CD14-positive monocyte (primary cell): ENCODE results near the gene TSPYL1. TPM values are rescaled to one million over a fixed set of nuclear protein-coding genes. Genes with fewer than 3 reads are reported as not detected.
A peak's percentile ranks its signal among the peaks of the same experiment; 100 is the strongest.

Source experiments
- DNase-seq, 3 donors: peaks; one replicate each; pipeline ENCODE4 v3.0.0-alpha.2; 2011 to 2022
- H2AFZ ChIP-seq: 2 replicates; pipeline ENCODE4 v1.6.0; 2012; ENCODE audit warnings: mild to moderate bottlenecking, low read depth, low read length, inconsistent platforms; ENCODE audit not compliant: insufficient read depth, poor library complexity, severe bottlenecking
- H3K27ac ChIP-seq, 2 donors: 1 replicate in 1 of 2; 2 replicates in 1 of 2; pipeline ENCODE4 v1.5.1; 2012 to 2013; ENCODE audit warnings: low read length in 2 of 2, control low read depth in 1 of 2, inconsistent platforms in 1 of 2, low read depth in 1 of 2, mild to moderate bottlenecking in 1 of 2
- H3K27me3 ChIP-seq, 2 donors: one replicate each; pipeline versions ENCODE4 v1.6.0 to v1.6.1; 2011 to 2013; ENCODE audit warnings: low read length in 2 of 2; ENCODE audit not compliant: control insufficient read depth in 2 of 2, insufficient read depth in 2 of 2
- H3K36me3 ChIP-seq, 2 donors: replicated peaks in 1 of 2; 1 replicate in 1 of 2; 2 replicates in 1 of 2; pipeline versions ENCODE4 v1.5.1 to v1.6.1; 2012 to 2013; ENCODE audit warnings: low read length in 2 of 2, control low read depth in 1 of 2, inconsistent platforms in 1 of 2, mild to moderate bottlenecking in 1 of 2; ENCODE audit not compliant: insufficient read depth in 2 of 2, control insufficient read depth in 1 of 2
- H3K4me1 ChIP-seq, 2 donors: 1 replicate in 1 of 2; 2 replicates in 1 of 2; pipeline versions ENCODE4 v1.5.1 to v1.6.1; 2012 to 2013; ENCODE audit warnings: low read length in 2 of 2, control low read depth in 1 of 2, inconsistent platforms in 1 of 2, mild to moderate bottlenecking in 1 of 2, moderate library complexity in 1 of 2; ENCODE audit not compliant: insufficient read depth in 2 of 2, control insufficient read depth in 1 of 2
- H3K4me2 ChIP-seq: replicated peaks from 2 replicates; pipeline ENCODE3; 2012; ENCODE audit warnings: low read length, moderate library complexity, mild to moderate bottlenecking; ENCODE audit not compliant: poor library complexity, severe bottlenecking; ENCODE audit errors: extremely low read depth
- H3K4me3 ChIP-seq, 3 experiments: fragments of 200-600 bp in 1 of 3; sonication (generic) in 1 of 3; replicated peaks in 1 of 3; 1 replicate in 2 of 3; 2 replicates in 1 of 3; pipeline ENCODE4 v1.5.1; 2011 to 2013; ENCODE audit warnings: low read length in 3 of 3, mild to moderate bottlenecking in 3 of 3, control low read depth in 2 of 3, low read depth in 2 of 3, inconsistent platforms in 1 of 3, moderate library complexity in 1 of 3
- H3K79me2 ChIP-seq: 2 replicates; pipeline ENCODE4 v1.6.0; 2012; ENCODE audit warnings: mild to moderate bottlenecking, control low read depth, inconsistent platforms, low read length, moderate library complexity; ENCODE audit not compliant: insufficient read depth
- H3K9ac ChIP-seq: 2 replicates; pipeline ENCODE4 v1.6.0; 2017; ENCODE audit warnings: low read length, mild to moderate bottlenecking; ENCODE audit not compliant: insufficient read depth, poor library complexity, severe bottlenecking
- H3K9me3 ChIP-seq, 2 donors: replicated peaks in 1 of 2; 1 replicate in 1 of 2; 2 replicates in 1 of 2; pipeline versions ENCODE4 v1.5.1 to v1.6.1; 2012 to 2013; ENCODE audit warnings: low read length in 2 of 2, control low read depth in 1 of 2; ENCODE audit not compliant: control insufficient read depth in 1 of 2, insufficient read depth in 1 of 2
- H4K20me1 ChIP-seq: 2 replicates; pipeline ENCODE4 v1.6.0; 2012; ENCODE audit warnings: mild to moderate bottlenecking, low read length, control low read depth, moderate library complexity; ENCODE audit not compliant: insufficient read depth
- H3K27ac Mint-ChIP-seq, 7 donors: one replicate each; pipeline ENCODE4 v1.8.0; 2020; ENCODE audit warnings: mild to moderate bottlenecking in 7 of 7, mixed read lengths in 7 of 7, moderate library complexity in 6 of 7, inconsistent platforms in 2 of 7
- H3K27me3 Mint-ChIP-seq, 3 donors: one replicate each; pipeline ENCODE4 v1.8.0; 2021 to 2022; ENCODE audit warnings: low read depth in 3 of 3, mild to moderate bottlenecking in 3 of 3, mixed read lengths in 3 of 3, moderate library complexity in 3 of 3, inconsistent platforms in 1 of 3
- H3K36me3 Mint-ChIP-seq, 2 donors: one replicate each; pipeline ENCODE4 v1.8.0; 2020; ENCODE audit warnings: mixed read lengths in 2 of 2, inconsistent platforms in 1 of 2, mild to moderate bottlenecking in 1 of 2
- H3K4me1 Mint-ChIP-seq: one replicate; pipeline ENCODE4 v1.8.0; 2020; ENCODE audit warnings: mild to moderate bottlenecking, mixed read lengths
- H3K4me3 Mint-ChIP-seq, 2 donors: one replicate each; pipeline ENCODE4 v1.8.0; 2020; ENCODE audit warnings: mild to moderate bottlenecking in 2 of 2, mixed read lengths in 2 of 2, moderate library complexity in 1 of 2
- H3K9me3 Mint-ChIP-seq, 7 donors: one replicate each; pipeline ENCODE4 v1.8.0; 2020 to 2022; ENCODE audit warnings: mixed read lengths in 7 of 7, mild to moderate bottlenecking in 6 of 7, moderate library complexity in 6 of 7, inconsistent platforms in 2 of 7
- CTCF ChIP-seq: fragments of 200-600 bp; IDR thresholded peaks from one replicate; pipeline ENCODE4 v1.8.0; 2022; ENCODE audit warnings: antibody characterized with exemption, mild to moderate bottlenecking
- WGBS: methylation state at CpG from one replicate; pipeline ENCODE4 v1.1.5; 2013; ENCODE audit warnings: missing lambda C conversion rate; ENCODE audit not compliant: insufficient coverage; 5-methylcytosine and 5-hydroxymethylcytosine counted together
- intact Hi-C, 2 donors: fragments of 100-400 bp; cut with micrococcal nuclease; formaldehyde crosslinking; loops; one replicate each; pipeline versions ENCODE4 v1.15.0 to v1.15.1; 2023
- polyA plus RNA-seq, 3 donors: library from polyadenylated mRNA; depleted of rRNA in 1 of 3; unstranded in 2 of 3; stranded (reverse) in 1 of 3; fragments of 300-500 nt in 2 of 3; fragments of >200 nt in 1 of 3; fragmentation: Illumina TruSeq in 2 of 3; gene quantifications; 1 replicate in 2 of 3; 2 replicates in 1 of 3; pipeline ENCODE4 v1.2.3, GENCODE V29; 2012 to 2021

TSPYL1 gene
- polyA plus RNA-seq, 3 donors = 19.6 to 21.0 (median 20.0) TPM

DNA sequence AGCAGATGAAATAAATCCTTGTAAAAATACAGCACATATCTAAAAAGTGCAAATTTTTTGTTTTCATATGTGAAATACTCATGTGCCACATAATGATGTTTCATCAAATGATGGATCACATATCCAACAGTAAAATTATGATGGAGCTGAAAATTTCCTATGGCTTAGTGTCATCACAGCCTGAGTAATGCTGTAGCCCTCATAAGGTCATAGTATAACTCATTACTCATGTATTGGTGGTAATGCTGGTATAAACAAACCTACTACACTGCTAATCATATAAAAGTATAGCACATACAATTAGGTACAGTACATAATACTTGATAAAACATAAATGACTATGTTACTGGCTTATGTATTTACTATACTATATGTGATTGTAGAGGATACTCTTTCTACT, 12.9 kb downstream of the TSPYL1 start:
- Mint-ChIP-seq H3K36me3 (peaks cover 0 to 20% of the 10 kb centered on the region in 2 donors), H3K4me3 (no peak overlapping the region), H3K27ac (no peak overlapping the region), H3K9me3 (peaks cover 0 to 11% (median 5%) of the 10 kb centered on the region in 7 donors), H3K4me1 (peaks cover 3% of the 10 kb centered on the region), H3K27me3 (no peaks in the 10 kb centered on the region)
- DNase-seq = no peak
- intact Hi-C loops = no loop called here
- no peak overlapping the region for H3K27ac ChIP-seq
- H2AFZ ChIP-seq = no peak overlapping the region
- H3K9me3 ChIP-seq = no peaks in the 10 kb centered on the region
- H3K4me3 ChIP-seq = no peak overlapping the region
- H3K4me2 ChIP-seq = no peak overlapping the region
- no peaks in the 10 kb centered on the region for H3K4me1 ChIP-seq
- no peak for TF ChIP-seq CTCF
- no peaks in the 10 kb centered on the region for H3K79me2 ChIP-seq
- H3K9ac ChIP-seq = no peak overlapping the region
- H3K27me3 ChIP-seq = no peaks in the 10 kb centered on the region
- peaks cover 0 to 11% of the 10 kb centered on the region in 2 donors for H3K36me3 ChIP-seq
- no peaks in the 10 kb centered on the region for H4K20me1 ChIP-seq

DNA sequence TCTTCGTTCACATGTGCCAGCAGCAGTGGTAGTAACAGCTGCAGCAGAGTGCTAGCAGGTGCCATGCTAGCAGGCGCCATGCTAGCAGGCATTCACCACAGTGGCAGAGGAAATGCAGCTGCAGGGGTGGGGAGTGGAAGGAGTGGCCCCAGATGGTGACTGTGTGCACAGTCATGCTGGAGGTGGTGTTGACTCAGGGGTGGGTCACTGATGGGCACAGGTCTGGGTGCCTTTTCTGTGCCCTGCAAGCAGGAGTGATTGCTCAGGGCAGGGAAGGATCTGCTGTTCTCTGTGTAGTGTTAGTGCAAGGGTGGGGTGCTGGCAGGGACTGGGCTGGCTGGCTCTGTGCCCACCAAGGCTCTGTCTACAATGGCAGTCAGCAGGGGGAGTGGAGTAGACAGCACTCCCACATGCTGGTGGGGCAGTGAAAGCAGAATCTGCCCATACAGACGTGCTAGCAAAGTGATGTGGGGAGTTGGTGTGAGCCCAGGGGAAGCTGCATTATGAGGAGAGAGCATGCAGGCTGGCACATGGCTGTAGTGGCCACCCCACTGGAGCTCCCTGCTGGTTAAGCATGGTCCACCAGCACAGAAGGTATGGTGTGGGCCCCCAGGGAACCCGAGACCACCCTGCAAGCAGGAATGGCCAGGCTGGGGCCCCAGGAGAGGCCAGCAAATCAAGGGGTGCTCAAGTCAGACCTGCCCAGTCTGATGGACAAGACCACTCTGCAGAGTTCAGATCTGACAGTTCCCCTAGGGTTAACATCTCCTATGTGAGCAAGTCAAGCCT, 14.5 kb downstream of the TSPYL1 start:
- Histone ChIP-seq H3K9me3 (no peaks in the 10 kb centered on the region), H3K4me1 (no peaks in the 10 kb centered on the region), H3K4me2 (no peak overlapping the region), H3K27ac (no peak overlapping the region), H4K20me1 (no peaks in the 10 kb centered on the region), H3K9ac (no peak overlapping the region), H3K4me3 (no peak overlapping the region), H3K36me3 (no peaks in the 10 kb centered on the region), H2AFZ (no peak overlapping the region), H3K79me2 (no peaks in the 10 kb centered on the region), H3K27me3 (no peaks in the 10 kb centered on the region)
- no peak for DNase-seq
- H3K36me3 Mint-ChIP-seq = peaks cover 0 to 13% of the 10 kb centered on the region in 2 donors
- peaks cover 0 to 11% (median 5%) of the 10 kb centered on the region in 7 donors for H3K9me3 Mint-ChIP-seq
- intact Hi-C loops = no loop called here
- peak overlapping the region in 1 of 7 donors; percentile 28 for H3K27ac Mint-ChIP-seq
- 91% methylated on average over 4 of the region's 4 CpGs for WGBS
- no peaks in the 10 kb centered on the region for H3K27me3 Mint-ChIP-seq
- no peak overlapping the region for H3K4me3 Mint-ChIP-seq
- peaks cover 3% of the 10 kb centered on the region for H3K4me1 Mint-ChIP-seq
- TF ChIP-seq CTCF = no peak
